Osteoblast (primary cell): ENCODE measurements around the gene EDDM3A. TPM values are rescaled to one million over a fixed set of nuclear protein-coding genes. Genes with fewer than 3 reads are reported as not detected.

Experiments used
- DNase-seq: peaks from one replicate; pipeline ENCODE4 v3.0.0; 2011; ENCODE audit warnings: low spot score, mixed read lengths; ENCODE audit not compliant: insufficient read length; ENCODE audit errors: missing footprints
- H2AFZ ChIP-seq: 2 replicates; pipeline ENCODE4 v1.6.0; 2011; ENCODE audit warnings: mild to moderate bottlenecking, low read length
- H3K27ac ChIP-seq: 2 replicates; pipeline ENCODE4 v1.5.1; 2011; ENCODE audit warnings: mild to moderate bottlenecking, low read depth, low read length, moderate library complexity
- H3K27me3 ChIP-seq: 2 replicates; pipeline ENCODE4 v1.6.0; 2012; ENCODE audit warnings: mild to moderate bottlenecking, control low read depth, inconsistent platforms, low read length, moderate library complexity; ENCODE audit not compliant: insufficient read depth
- H3K36me3 ChIP-seq: 2 replicates; pipeline ENCODE4 v1.5.1; 2011; ENCODE audit warnings: mild to moderate bottlenecking, low read length, control low read depth, moderate library complexity; ENCODE audit not compliant: insufficient read depth
- H3K4me1 ChIP-seq: 2 replicates; pipeline ENCODE4 v1.5.1; 2011; ENCODE audit warnings: mild to moderate bottlenecking, low read length, control low read depth, moderate library complexity; ENCODE audit not compliant: insufficient read depth
- H3K4me2 ChIP-seq: 2 replicates; pipeline ENCODE4 v1.6.0; 2011; ENCODE audit warnings: mild to moderate bottlenecking, low read length; ENCODE audit not compliant: insufficient read depth
- H3K4me3 ChIP-seq: fragments of 200-600 bp; sonication (generic); 3 replicates; pipeline ENCODE4 v1.5.1; 2012; ENCODE audit warnings: mild to moderate bottlenecking, low read length, inconsistent platforms; ENCODE audit not compliant: insufficient read depth
- H3K79me2 ChIP-seq: 2 replicates; pipeline ENCODE4 v1.6.0; 2012; ENCODE audit warnings: mild to moderate bottlenecking, low read length, control low read depth, inconsistent platforms; ENCODE audit not compliant: insufficient read depth
- H3K9me3 ChIP-seq: 2 replicates; pipeline ENCODE4 v1.5.1; 2011; ENCODE audit warnings: low read depth, low read length, control low read depth
- H4K20me1 ChIP-seq: 2 replicates; pipeline ENCODE4 v1.6.0; 2012; ENCODE audit warnings: mild to moderate bottlenecking, low read length, control low read depth; ENCODE audit not compliant: insufficient read depth
- CTCF ChIP-seq: IDR thresholded peaks from 2 replicates; pipeline ENCODE4 v1.5.1; 2011; ENCODE audit warnings: mild to moderate bottlenecking, low read depth, low read length, moderate library complexity; ENCODE audit errors: extremely low read depth
- total RNA-seq: library from RNA; depleted of rRNA; stranded (reverse); fragments of >200 nt; gene quantifications from 2 replicates; pipeline ENCODE4 v1.2.3, GENCODE V29; 2012

The EDDM3A gene
- total RNA-seq, result not detected in 2 replicates

- Histone ChIP-seq H3K4me3 (no peak within 1 kb of the TSS), H3K4me1 (no peaks in the 10 kb centered on the region), H3K36me3 (no peaks in the 10 kb centered on the region), H2AFZ (no peak within 1 kb of the TSS), H3K9me3 (no peaks in the 10 kb centered on the region), H3K4me2 (no peak within 1 kb of the TSS), H3K79me2 (no peaks in the 10 kb centered on the region), H3K27ac (no peak within 1 kb of the TSS), H4K20me1 (no peaks in the 10 kb centered on the region), H3K27me3 (no peaks in the 10 kb centered on the region)
- TF ChIP-seq CTCF, result no peak
- no peak for DNase-seq
Measured at GRCh38 chr14:20745571-20746358, at the start of gene EDDM3A. Gene EDDM3A (plus strand): TSS chr14:20745887. CDS start chr14:20747581, 1,694 bp downstream.

GRCh38 chr14:20696764-20697163, 48.9 kb upstream of the EDDM3A start:
- Histone ChIP-seq H3K27ac (no peak overlapping the region), H3K9me3 (no peaks in the 10 kb centered on the region), H3K36me3 (no peaks in the 10 kb centered on the region), H3K4me3 (no peak overlapping the region), H3K4me2 (no peak overlapping the region), H3K4me1 (peaks cover 5% of the 10 kb centered on the region), H4K20me1 (no peaks in the 10 kb centered on the region), H2AFZ (no peak overlapping the region), H3K27me3 (no peaks in the 10 kb centered on the region), H3K79me2 (no peaks in the 10 kb centered on the region)
- DNase-seq, result no peak
- TF ChIP-seq CTCF, result no peak

GRCh38 chr14:20697273-20698017, 48.2 kb upstream of the EDDM3A start:
- peak; percentile 80 for DNase-seq
- no peaks in the 10 kb centered on the region for H4K20me1 ChIP-seq
- peak; percentile 87 for TF ChIP-seq CTCF
- no peaks in the 10 kb centered on the region for H3K79me2 ChIP-seq
- peak overlapping the region; percentile 40 for H3K4me2 ChIP-seq
- no peaks in the 10 kb centered on the region for H3K36me3 ChIP-seq
- H2AFZ ChIP-seq, result peak overlapping the region; percentile 58
- peaks cover 5% of the 10 kb centered on the region for H3K4me1 ChIP-seq
- no peak overlapping the region for H3K27ac ChIP-seq
- H3K4me3 ChIP-seq, result no peak overlapping the region
- H3K9me3 ChIP-seq, result no peaks in the 10 kb centered on the region
- H3K27me3 ChIP-seq, result no peaks in the 10 kb centered on the region

GRCh38 chr14:20698018-20698329, 47.7 kb upstream of the EDDM3A start:
- no peaks in the 10 kb centered on the region for H4K20me1 ChIP-seq
- H3K27me3 ChIP-seq, result no peaks in the 10 kb centered on the region
- H3K9me3 ChIP-seq, result no peaks in the 10 kb centered on the region
- TF ChIP-seq CTCF, result no peak
- H3K27ac ChIP-seq, result no peak overlapping the region
- H3K4me1 ChIP-seq, result peaks cover 5% of the 10 kb centered on the region
- H3K4me3 ChIP-seq, result no peak overlapping the region
- no peaks in the 10 kb centered on the region for H3K36me3 ChIP-seq
- no peaks in the 10 kb centered on the region for H3K79me2 ChIP-seq
- no peak overlapping the region for H2AFZ ChIP-seq
- H3K4me2 ChIP-seq, result no peak overlapping the region
- no peak for DNase-seq
